ENCODE data around the gene STK40.
A peak's percentile ranks its signal among the peaks of the same experiment; 100 is the strongest.

The STK40 gene

GRCh38 chr1:36369061-36369861 is 16.5 kb downstream of the STK40 start:
- peak; percentile 71 for DNase-seq

DNA sequence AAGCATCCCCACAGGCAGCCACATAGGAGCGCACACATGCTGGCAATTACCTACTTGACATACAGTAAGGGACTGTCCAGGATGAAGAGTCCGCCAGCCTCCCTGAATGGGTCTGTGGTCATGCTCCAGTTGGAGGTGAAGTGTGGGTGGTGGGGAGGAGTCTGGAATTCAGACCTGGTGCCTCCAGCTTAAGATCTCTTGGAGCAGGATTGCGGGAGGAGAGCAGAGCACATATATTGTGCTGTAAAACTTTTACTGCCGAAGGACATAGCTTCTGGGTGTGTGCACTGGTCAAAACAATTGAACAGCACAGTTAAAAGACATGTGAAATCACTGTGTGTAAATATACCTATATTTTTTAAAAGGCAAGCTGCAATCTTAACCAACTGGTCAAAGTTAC is 17.9 kb downstream of the STK40 start:
- no peak for DNase-seq

DNA sequence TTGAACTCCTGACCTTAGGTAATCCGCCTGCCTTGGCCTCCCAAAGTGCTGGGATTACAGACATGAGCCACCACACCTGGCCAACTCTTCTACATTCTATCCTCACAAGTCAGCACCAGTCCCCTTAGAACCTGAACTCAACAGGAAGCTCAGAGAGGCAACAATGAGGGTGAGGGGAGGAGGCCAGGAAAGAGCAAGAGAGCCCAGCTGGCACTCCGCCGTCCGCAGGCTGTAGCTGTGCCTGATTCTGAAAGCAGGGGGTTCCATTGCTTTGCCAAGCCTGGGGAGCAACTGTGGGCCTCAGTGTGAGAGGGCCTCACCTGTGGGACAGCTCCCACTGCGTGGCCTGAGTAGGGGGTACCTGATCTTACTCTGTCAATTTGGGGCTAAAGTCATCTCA is 18.7 kb downstream of the STK40 start:
- no peak for DNase-seq

DNA sequence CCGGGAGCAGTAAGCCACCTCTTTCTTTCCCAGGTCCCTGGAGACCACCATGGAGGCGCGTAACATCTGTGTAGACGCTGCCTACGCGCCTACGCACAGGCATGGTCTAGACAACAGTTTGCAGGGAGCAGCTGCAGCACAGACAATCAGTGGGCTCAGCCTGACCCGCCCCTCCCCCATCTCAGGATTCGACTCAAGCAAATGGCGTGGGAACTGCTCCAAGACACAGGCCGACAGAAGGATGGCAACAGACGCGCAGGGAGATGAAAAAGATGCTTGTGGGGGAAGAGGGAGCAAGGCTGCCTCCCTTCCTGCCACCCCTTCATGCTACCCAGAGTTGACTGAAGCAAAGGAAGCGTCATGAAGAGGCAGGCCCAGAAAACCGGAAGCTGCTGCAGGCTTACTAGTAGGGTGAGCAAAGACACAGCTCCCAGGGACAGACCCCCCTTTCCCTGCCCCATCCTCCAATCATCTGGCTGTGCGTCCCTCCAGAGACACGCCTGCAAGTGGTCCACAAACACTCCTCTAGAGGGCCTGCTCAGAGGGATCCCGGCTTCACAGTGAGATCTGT is 19.5 kb downstream of the STK40 start:
- DNase-seq = peak; percentile 92

- DNase-seq = peak; percentile 69
Observed at GRCh38 chr1:36365381-36365780, 20.3 kb downstream of the STK40 start.

- no peak for DNase-seq
Observed at GRCh38 chr1:36359911-36360550, 25.7 kb downstream of the STK40 start.

DNA sequence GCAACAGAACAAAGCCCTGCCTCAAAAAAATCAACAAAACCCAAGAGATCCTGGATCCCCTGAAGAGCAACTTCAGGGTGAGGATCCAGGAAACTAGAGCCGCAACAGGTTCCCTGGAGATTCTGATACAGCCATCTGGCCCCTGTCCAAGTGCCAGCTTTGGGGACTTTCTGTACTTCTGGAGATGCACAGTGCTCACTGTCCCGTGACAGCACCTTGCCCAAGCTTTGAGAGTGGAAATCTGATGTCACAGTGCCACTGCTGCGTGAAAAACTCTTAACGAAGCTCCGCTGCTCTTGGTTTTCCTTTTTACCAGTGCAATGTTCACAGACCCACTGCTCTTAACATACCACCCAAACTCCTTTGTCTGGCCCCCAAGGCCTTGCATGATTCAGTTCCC is 26.3 kb downstream of the STK40 start:
- no peak for DNase-seq

GRCh38 chr1:36358514-36359084 is 27.1 kb downstream of the STK40 start:
- DNase-seq = no peak

- no peak for DNase-seq
Observed at GRCh38 chr1:36355811-36356210, 29.9 kb downstream of the STK40 start.

- DNase-seq = no peak
Observed at GRCh38 chr1:36354486-36354885, 31.2 kb downstream of the STK40 start.

GRCh38 chr1:36352910-36353878 is 32.5 kb downstream of the STK40 start:
- DNase-seq = peak; percentile 52

- DNase-seq = peak; percentile 82
Observed at GRCh38 chr1:36352125-36352909, 33.4 kb downstream of the STK40 start.

- DNase-seq = peak; percentile 95
Observed at GRCh38 chr1:36351227-36351977, 34.3 kb downstream of the STK40 start.

GRCh38 chr1:36350659-36351226 is 35.0 kb downstream of the STK40 start:
- peak; percentile 91 for DNase-seq

DNA sequence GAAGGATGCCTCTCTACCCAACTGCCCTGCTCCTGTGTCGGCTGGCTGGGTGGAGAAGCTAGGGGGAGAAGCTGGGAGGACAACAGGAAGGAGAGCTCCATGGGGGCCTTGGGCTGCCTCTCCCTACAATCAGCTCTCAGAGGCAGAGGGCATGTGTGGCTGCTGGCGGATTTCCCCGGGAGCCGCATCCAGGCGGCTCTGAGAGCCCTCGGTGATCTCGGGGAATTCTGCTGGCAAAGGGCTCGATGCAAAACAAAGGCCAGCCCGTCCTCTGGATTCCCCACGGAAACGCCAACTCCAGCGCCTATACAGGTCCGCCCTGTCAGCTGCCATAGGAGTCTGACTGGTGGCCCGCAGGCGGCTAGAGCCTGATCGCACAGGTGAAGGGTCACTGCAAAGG is 35.9 kb downstream of the STK40 start:
- no peak for DNase-seq

DNA sequence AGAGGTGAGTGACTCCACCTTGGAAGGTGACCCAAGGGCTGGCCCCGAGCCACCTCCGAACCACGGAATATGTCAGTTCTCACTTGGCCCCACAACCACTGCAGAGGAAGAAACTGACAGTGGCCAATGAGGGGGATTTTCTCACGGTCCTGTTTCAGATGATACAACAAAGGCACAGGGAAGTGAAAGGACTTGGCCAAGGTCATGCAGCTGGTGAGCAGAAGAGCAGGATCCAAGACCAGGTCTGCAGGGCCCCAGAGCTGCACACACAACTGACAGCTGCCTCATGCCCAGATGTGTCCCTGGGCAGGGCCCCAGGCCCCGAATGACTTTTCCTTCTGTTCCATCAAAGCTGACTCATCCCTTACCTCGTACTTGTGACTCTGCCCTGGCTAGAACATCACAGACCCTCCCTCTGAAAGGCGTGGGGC is 36.5 kb downstream of the STK40 start:
- DNase-seq = peak; percentile 54

- DNase-seq = no peak
Observed at GRCh38 chr1:36346741-36347370, 38.9 kb downstream of the STK40 start.

DNA sequence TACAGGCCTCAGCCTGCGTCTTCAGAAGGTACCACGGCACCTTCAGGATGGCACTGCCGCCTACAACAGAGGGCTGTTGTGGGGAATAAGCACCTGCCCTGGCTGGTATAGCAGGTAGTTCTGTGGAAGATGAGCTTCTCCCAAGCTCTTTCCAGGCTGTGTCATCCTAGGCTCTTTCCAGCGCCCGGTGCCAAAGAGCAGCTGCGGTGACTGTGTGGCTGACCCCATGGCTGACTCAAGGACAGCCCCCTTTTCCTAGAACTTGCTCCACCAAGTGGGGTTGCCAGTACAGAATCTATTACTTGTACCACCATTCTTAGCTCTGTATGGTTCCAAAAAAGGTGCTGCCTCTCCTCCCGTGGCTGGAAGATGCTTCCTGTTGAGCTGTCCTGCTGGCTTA is 40.4 kb downstream of the STK40 start:
- DNase-seq = no peak

- no peak for DNase-seq
Observed at GRCh38 chr1:36344395-36344680, 41.4 kb downstream of the STK40 start.

DNA sequence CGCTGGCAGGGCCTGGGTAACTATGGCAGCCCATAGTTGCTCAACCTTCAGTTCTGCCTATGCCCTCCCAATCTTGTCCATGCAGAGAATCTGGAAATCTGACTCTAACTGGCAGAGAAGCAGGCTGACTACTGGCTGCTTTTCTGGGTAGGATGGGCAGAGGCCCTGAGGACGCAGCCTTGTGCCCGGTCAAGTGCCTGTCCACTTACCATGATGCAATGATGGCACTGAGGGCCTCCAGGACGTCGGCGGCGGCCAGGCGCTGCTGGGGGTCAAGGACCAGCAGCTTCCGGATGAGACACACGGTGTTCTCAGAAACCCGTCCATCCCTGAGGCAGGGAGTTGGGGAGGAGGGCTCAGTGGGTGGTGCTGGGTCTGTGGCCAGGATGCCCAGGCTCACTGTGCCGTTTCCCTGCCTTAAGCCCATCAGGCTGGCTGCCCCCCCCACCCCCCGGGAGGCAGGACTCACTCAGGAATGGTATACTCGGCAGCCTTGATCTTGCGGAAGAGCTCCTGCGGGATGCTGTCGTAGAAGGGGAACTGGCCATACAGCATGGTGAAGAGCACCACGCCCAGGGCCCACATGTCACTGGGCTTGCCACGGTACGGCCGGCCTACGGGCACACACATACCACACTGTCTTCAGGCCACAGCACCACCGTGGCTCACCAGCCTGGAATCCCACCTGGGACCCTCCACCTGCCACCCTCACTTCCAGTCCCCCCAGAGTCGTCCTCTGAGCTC is 41.9 kb downstream of the STK40 start:
- DNase-seq = no peak
